HEK293T (cell line): Measurements from ENCODE around the gene ADIPOQ.
A peak's percentile ranks its signal among the peaks of the same experiment; 100 is the strongest.
"Not testable (repeated sequence)": the region's sequence is repeated elsewhere in the genome, so short reads cannot be mapped to it uniquely, and the experiment has no call there.

ENCODE experiments used
- CTCF ChIA-PET: fragments of 350-600 bp; formaldehyde crosslinking; extraction: SDS; loops from one replicate; lab custom pipeline; 2021; ENCODE audit warnings: antibody characterized with exemption, inconsistent platforms; lab: Yijun Ruan, JAX
- POLR2A ChIA-PET: fragments of 350-600 bp; formaldehyde crosslinking; extraction: SDS; loops from one replicate; lab custom pipeline; 2020; ENCODE audit warnings: antibody characterized with exemption, inconsistent platforms; lab: Yijun Ruan, JAX
- DNase-seq: peaks from one replicate; pipeline ENCODE4 v3.0.0; 2012; ENCODE audit warnings: mixed read lengths; ENCODE audit errors: extremely low spot score
- ARNT ChIP-seq: fragments of 450-650 bp; IDR thresholded peaks from 2 replicates; pipeline ENCODE4 v1.6.1; 2017; ENCODE audit warnings: mild to moderate bottlenecking
- BHLHE40 ChIP-seq: fragments of 450-650 bp; IDR thresholded peaks from 2 replicates; pipeline ENCODE4 v1.6.1; 2016; ENCODE audit warnings: mild to moderate bottlenecking, moderate library complexity, borderline replicate concordance
- CTBP1 ChIP-seq: fragments of 450-650 bp; IDR thresholded peaks from 2 replicates; pipeline ENCODE4 v1.6.1; 2016; ENCODE audit warnings: borderline replicate concordance
- ELF4 ChIP-seq: fragments of 450-650 bp; IDR thresholded peaks from 2 replicates; pipeline ENCODE4 v1.6.1; 2017; ENCODE audit warnings: antibody characterized with exemption
- FOXA1 ChIP-seq: fragments of 450-650 bp; IDR thresholded peaks from 2 replicates; pipeline ENCODE4 v1.6.1; 2016; ENCODE audit warnings: mild to moderate bottlenecking
- FOXK2 ChIP-seq: fragments of 450-650 bp; IDR thresholded peaks from 2 replicates; pipeline ENCODE4 v1.6.1; 2016; ENCODE audit warnings: mild to moderate bottlenecking
- FOXM1 ChIP-seq: fragments of 450-650 bp; IDR thresholded peaks from 2 replicates; pipeline ENCODE4 v1.6.1; 2017; ENCODE audit warnings: mild to moderate bottlenecking, borderline replicate concordance
- HDGF ChIP-seq: fragments of 450-650 bp; IDR thresholded peaks from 2 replicates; pipeline ENCODE4 v1.6.1; 2017; ENCODE audit warnings: antibody characterized with exemption, borderline replicate concordance
- L3MBTL2 ChIP-seq: fragments of 450-650 bp; conservative IDR thresholded peaks from 2 replicates; pipeline ENCODE4 v1.6.1; 2016; ENCODE audit warnings: mild to moderate bottlenecking
- LEF1 ChIP-seq: fragments of 450-650 bp; IDR thresholded peaks from 2 replicates; pipeline ENCODE4 v1.6.1; 2017; ENCODE audit warnings: mild to moderate bottlenecking, borderline replicate concordance
- NFRKB ChIP-seq: fragments of 450-650 bp; IDR thresholded peaks from 2 replicates; pipeline ENCODE4 v1.6.1; 2016; ENCODE audit warnings: mild to moderate bottlenecking, moderate library complexity
- PKNOX1 ChIP-seq: fragments of 450-650 bp; IDR thresholded peaks from 2 replicates; pipeline ENCODE4 v1.6.1; 2016
- SP1 ChIP-seq: fragments of 450-650 bp; IDR thresholded peaks from 2 replicates; pipeline ENCODE4 v1.6.1; 2017
- SUZ12 ChIP-seq: fragments of 450-650 bp; IDR thresholded peaks from 2 replicates; pipeline ENCODE4 v1.6.1; 2016; ENCODE audit warnings: mild to moderate bottlenecking
- TARDBP ChIP-seq: fragments of 450-650 bp; IDR thresholded peaks from 2 replicates; pipeline ENCODE4 v1.6.1; 2016
- ZNF384 ChIP-seq: fragments of 450-650 bp; IDR thresholded peaks from 2 replicates; pipeline ENCODE4 v1.6.1; 2016

The ADIPOQ gene

GRCh38 chr3:186886202-186886981, 43.9 kb downstream of the ADIPOQ start:
- no peak for TF ChIP-seq FOXM1
- TF ChIP-seq SUZ12, result no peak
- TF ChIP-seq HDGF, result no peak
- TF ChIP-seq ARNT, result no peak
- TF ChIP-seq CTBP1, result no peak
- no peak for TF ChIP-seq BHLHE40
- TF ChIP-seq SP1, result no peak
- TF ChIP-seq ZNF384, result no peak
- no peak for TF ChIP-seq FOXK2
- TF ChIP-seq PKNOX1, result no peak
- TF ChIP-seq FOXA1, result no peak
- TF ChIP-seq ELF4, result no peak
- ChIA-PET CTCF (no interaction called here), POLR2A (no interaction called here)
- DNase-seq, result no peak

- CTCF ChIA-PET, DNase-seq, POLR2A ChIA-PET: not testable (repeated sequence)
Measured at GRCh38 chr3:186887507-186887938, 45.0 kb downstream of the ADIPOQ start.

- DNase-seq, result no peak
- TF ChIP-seq PKNOX1, result 0 out of 2 replicates have a peak, but pooled peaks have one; percentile 6
- no peak for TF ChIP-seq LEF1
- TF ChIP-seq ELF4, result no peak
- TF ChIP-seq SUZ12, result no peak
- CTCF ChIA-PET, result no interaction called here
- POLR2A ChIA-PET, result no interaction called here
Measured at GRCh38 chr3:186888569-186888968, 46.1 kb downstream of the ADIPOQ start.

- CTCF ChIA-PET, DNase-seq, POLR2A ChIA-PET: not testable (repeated sequence)
Measured at GRCh38 chr3:186889698-186890097, 47.2 kb downstream of the ADIPOQ start.

- ChIA-PET CTCF (no interaction called here), POLR2A (no interaction called here)
- TF ChIP-seq PKNOX1 (no peak), HDGF (no peak), CTBP1 (no peak), SUZ12 (no peak), ELF4 (no peak)
- no peak for DNase-seq
Measured at GRCh38 chr3:186890911-186891310, 48.4 kb downstream of the ADIPOQ start.

- DNase-seq, CTCF ChIA-PET, POLR2A ChIA-PET: not testable (repeated sequence)
Measured at GRCh38 chr3:186893071-186893470, 50.6 kb downstream of the ADIPOQ start.

- CTCF ChIA-PET, result no interaction called here
- no peak for TF ChIP-seq SUZ12
- no peak for TF ChIP-seq TARDBP
- TF ChIP-seq NFRKB, result no peak
- TF ChIP-seq SP1, result no peak
- TF ChIP-seq ZNF384, result no peak
- no peak for TF ChIP-seq ARNT
- no peak for TF ChIP-seq FOXA1
- no peak for TF ChIP-seq HDGF
- no peak for TF ChIP-seq FOXM1
- POLR2A ChIA-PET, result no interaction called here
- no peak for DNase-seq
Measured at GRCh38 chr3:186895406-186895805, 52.9 kb downstream of the ADIPOQ start.

- DNase-seq, result no peak
- POLR2A ChIA-PET, result no interaction called here
- CTCF ChIA-PET, result no interaction called here
- no peak for TF ChIP-seq ZNF384
- TF ChIP-seq LEF1, result no peak
- no peak for TF ChIP-seq L3MBTL2
- no peak for TF ChIP-seq PKNOX1
- TF ChIP-seq ELF4, result no peak
- no peak for TF ChIP-seq FOXK2
- TF ChIP-seq ARNT, result no peak
- TF ChIP-seq TARDBP, result no peak
- no peak for TF ChIP-seq SP1
- no peak for TF ChIP-seq SUZ12
- no peak for TF ChIP-seq CTBP1
- no peak for TF ChIP-seq FOXM1
Measured at GRCh38 chr3:186896006-186896405, 53.5 kb downstream of the ADIPOQ start.
